ENCODE results near the gene SVOP. TPM values are rescaled to one million over a fixed set of nuclear protein-coding genes. Genes with fewer than 3 reads are reported as not detected.

SVOP gene
- total and polyA plus RNA-seq, 2 donors (not counting 1 experiment from before 2014, with no cell fraction given), result not detected

DNA sequence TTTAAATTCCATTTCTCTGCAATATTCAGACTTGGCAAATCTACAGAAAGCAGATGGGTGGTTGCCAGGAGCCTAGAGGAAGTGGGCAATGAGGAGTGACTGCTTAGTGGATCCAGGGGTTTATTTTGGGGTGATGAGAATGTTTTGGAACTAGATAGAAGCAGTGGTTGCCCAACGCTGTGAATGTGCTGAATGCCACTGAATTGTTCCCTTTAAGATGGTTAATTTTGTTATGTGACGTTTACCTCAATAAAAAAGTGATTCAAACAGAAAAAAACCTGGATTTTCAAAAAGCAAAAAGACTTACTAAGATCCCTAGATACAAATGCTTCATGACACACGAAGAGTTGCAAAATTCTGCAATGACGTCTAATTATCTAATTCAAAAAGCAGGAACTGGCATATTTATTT lies 106.7 kb downstream of the SVOP start:
- Histone ChIP-seq H3K79me2 (ENCODE audit: control insufficient read depth, insufficient read depth, low read length) (no peaks in the 10 kb centered on the region), H3K4me3 (replicated peaks in 1 of 4; ENCODE audit: control extremely low read depth in 1 of 4, insufficient read depth in 1 of 4, low read depth in 3 of 4, low read length in 4 of 4) (no peak overlapping the region), H3K9me3 (ENCODE audit: control insufficient read depth, insufficient read depth, low read depth, low read length) (no peaks in the 10 kb centered on the region), H3K4me2 (ENCODE audit: extremely low read depth, insufficient read depth, low read length) (no peak overlapping the region), H2AFZ (ENCODE audit: low read length) (no peak overlapping the region), H3K27ac (ENCODE audit: insufficient read depth, low read length) (no peak overlapping the region), H4K20me1 (ENCODE audit: control insufficient read depth, extremely low read depth, insufficient read depth, low read length) (no peaks in the 10 kb centered on the region), H3K9ac (ENCODE audit: insufficient read depth, low read length) (no peak overlapping the region), H3K4me1 (ENCODE audit: control insufficient read depth, extremely low read depth, insufficient read depth, low read length) (no peaks in the 10 kb centered on the region), H3K36me3 (ENCODE audit: control insufficient read depth, insufficient read depth, low read length) (no peaks in the 10 kb centered on the region), H3K27me3 (ENCODE audit: control insufficient read depth, insufficient read depth, low read length) (no peaks in the 10 kb centered on the region)
- DNase-seq (ENCODE audit: low read depth in 2 of 2), result peak; percentile 6 to 22
- TF ChIP-seq, protein P1, sequence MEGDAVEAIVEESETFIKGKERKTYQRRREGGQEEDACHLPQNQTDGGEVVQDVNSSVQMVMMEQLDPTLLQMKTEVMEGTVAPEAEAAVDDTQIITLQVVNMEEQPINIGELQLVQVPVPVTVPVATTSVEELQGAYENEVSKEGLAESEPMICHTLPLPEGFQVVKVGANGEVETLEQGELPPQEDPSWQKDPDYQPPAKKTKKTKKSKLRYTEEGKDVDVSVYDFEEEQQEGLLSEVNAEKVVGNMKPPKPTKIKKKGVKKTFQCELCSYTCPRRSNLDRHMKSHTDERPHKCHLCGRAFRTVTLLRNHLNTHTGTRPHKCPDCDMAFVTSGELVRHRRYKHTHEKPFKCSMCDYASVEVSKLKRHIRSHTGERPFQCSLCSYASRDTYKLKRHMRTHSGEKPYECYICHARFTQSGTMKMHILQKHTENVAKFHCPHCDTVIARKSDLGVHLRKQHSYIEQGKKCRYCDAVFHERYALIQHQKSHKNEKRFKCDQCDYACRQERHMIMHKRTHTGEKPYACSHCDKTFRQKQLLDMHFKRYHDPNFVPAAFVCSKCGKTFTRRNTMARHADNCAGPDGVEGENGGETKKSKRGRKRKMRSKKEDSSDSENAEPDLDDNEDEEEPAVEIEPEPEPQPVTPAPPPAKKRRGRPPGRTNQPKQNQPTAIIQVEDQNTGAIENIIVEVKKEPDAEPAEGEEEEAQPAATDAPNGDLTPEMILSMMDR (conservative IDR thresholded peaks at IDR 0.05 in 1 of 2, IDR thresholded peaks at IDR 0.05 in 1 of 2; ENCODE audit: low read depth in 1 of 2, low read length in 2 of 2), result no peak
- no peak for TF ChIP-seq EZH2 (IDR thresholded peaks at IDR 0.05; ENCODE audit: low read length, missing control alignments)

DNA sequence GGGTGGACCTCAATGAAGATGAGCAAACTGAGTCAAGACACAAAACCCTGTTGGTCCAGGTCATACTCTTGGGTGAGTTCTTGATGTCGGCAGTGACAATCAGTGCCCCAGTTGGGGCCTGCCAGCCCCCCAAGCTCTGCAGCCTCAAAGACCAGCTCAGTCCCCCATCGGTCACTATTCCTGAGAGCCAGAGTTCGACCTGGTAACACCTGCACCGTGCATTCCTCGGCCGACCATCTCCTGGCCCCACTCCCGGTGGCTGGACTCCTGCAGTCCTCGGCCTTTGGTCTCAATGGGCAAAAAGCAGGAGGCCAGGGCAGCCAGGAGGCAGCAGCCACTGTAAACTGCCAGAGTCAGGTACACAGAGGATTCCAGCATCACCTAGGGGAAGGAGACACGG lies 108.5 kb downstream of the SVOP start:
- Histone ChIP-seq H3K4me2 (ENCODE audit: extremely low read depth, insufficient read depth, low read length) (no peak overlapping the region), H4K20me1 (ENCODE audit: control insufficient read depth, extremely low read depth, insufficient read depth, low read length) (no peaks in the 10 kb centered on the region), H3K4me1 (ENCODE audit: control insufficient read depth, extremely low read depth, insufficient read depth, low read length) (no peaks in the 10 kb centered on the region), H3K4me3 (replicated peaks in 1 of 4; ENCODE audit: control extremely low read depth in 1 of 4, insufficient read depth in 1 of 4, low read depth in 3 of 4, low read length in 4 of 4) (no peak overlapping the region), H2AFZ (ENCODE audit: low read length) (no peak overlapping the region), H3K9ac (ENCODE audit: insufficient read depth, low read length) (no peak overlapping the region), H3K27ac (ENCODE audit: insufficient read depth, low read length) (no peak overlapping the region), H3K36me3 (ENCODE audit: control insufficient read depth, insufficient read depth, low read length) (no peaks in the 10 kb centered on the region), H3K9me3 (ENCODE audit: control insufficient read depth, insufficient read depth, low read depth, low read length) (no peaks in the 10 kb centered on the region), H3K27me3 (ENCODE audit: control insufficient read depth, insufficient read depth, low read length) (no peaks in the 10 kb centered on the region), H3K79me2 (ENCODE audit: control insufficient read depth, insufficient read depth, low read length) (no peaks in the 10 kb centered on the region)
- no peak for DNase-seq (ENCODE audit: low read depth in 2 of 2)
- no peak for TF ChIP-seq EZH2 (IDR thresholded peaks at IDR 0.05; ENCODE audit: low read length, missing control alignments)
- TF ChIP-seq, protein P1 (conservative IDR thresholded peaks at IDR 0.05 in 1 of 2, IDR thresholded peaks at IDR 0.05 in 1 of 2; ENCODE audit: low read depth in 1 of 2, low read length in 2 of 2), result no peak

DNA sequence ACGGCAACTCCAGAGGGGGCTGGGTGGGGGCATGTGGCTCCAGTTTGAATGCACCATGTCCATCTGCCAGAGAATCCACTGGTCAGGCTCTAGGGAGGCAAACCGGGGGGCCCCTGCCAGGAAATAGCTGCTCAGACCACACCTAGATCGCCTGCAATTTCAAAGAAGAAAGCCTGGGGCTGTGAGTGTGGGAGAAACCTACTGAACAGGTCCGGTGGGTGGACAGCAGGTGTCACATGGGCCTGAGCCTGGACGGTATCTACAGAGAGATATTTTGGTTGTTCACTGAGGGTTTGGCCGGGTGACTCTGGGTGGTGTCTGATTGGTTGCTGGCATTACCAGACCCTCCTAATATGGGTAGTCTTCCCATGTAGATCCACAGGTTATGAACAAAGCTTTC lies 109.0 kb downstream of the SVOP start:
- H3K9me3 ChIP-seq (ENCODE audit: control insufficient read depth, insufficient read depth, low read depth, low read length), result no peaks in the 10 kb centered on the region
- H3K4me1 ChIP-seq (ENCODE audit: control insufficient read depth, extremely low read depth, insufficient read depth, low read length), result no peaks in the 10 kb centered on the region
- TF ChIP-seq EZH2 (IDR thresholded peaks at IDR 0.05; ENCODE audit: low read length, missing control alignments), result no peak
- TF ChIP-seq, protein P1 (conservative IDR thresholded peaks at IDR 0.05 in 1 of 2, IDR thresholded peaks at IDR 0.05 in 1 of 2; ENCODE audit: low read depth in 1 of 2, low read length in 2 of 2), result no peak
- H3K36me3 ChIP-seq (ENCODE audit: control insufficient read depth, insufficient read depth, low read length), result no peaks in the 10 kb centered on the region
- no peaks in the 10 kb centered on the region for H3K27me3 ChIP-seq (ENCODE audit: control insufficient read depth, insufficient read depth, low read length)
- H2AFZ ChIP-seq (ENCODE audit: low read length), result no peak overlapping the region
- H3K4me2 ChIP-seq (ENCODE audit: extremely low read depth, insufficient read depth, low read length), result no peak overlapping the region
- H4K20me1 ChIP-seq (ENCODE audit: control insufficient read depth, extremely low read depth, insufficient read depth, low read length), result no peaks in the 10 kb centered on the region
- DNase-seq (ENCODE audit: low read depth in 2 of 2), result no peak
- no peak overlapping the region for H3K4me3 ChIP-seq (replicated peaks in 1 of 4; ENCODE audit: control extremely low read depth in 1 of 4, insufficient read depth in 1 of 4, low read depth in 3 of 4, low read length in 4 of 4)
- no peak overlapping the region for H3K9ac ChIP-seq (ENCODE audit: insufficient read depth, low read length)
- no peak overlapping the region for H3K27ac ChIP-seq (ENCODE audit: insufficient read depth, low read length)
- H3K79me2 ChIP-seq (ENCODE audit: control insufficient read depth, insufficient read depth, low read length), result no peaks in the 10 kb centered on the region
